Calu3 (cell line): ENCODE data around the gene SCCPDH. TPM values are rescaled to one million over a fixed set of nuclear protein-coding genes. Genes with fewer than 3 reads are reported as not detected.
"Not testable (repeated sequence)": the region's sequence is repeated elsewhere in the genome, so short reads cannot be mapped to it uniquely, and the experiment has no call there.

Experiments used
- BruUV-seq: library from RNA; stranded (reverse); fragments of 400-500 nt; replicated peaks from 2 replicates; lab custom pipeline; 2021; lab: Mats Ljungman, UMichigan
- CTCF ChIA-PET: fragments of 300-600 bp; sonication (Branson Sonifier 250); formaldehyde crosslinking; loops from one replicate; lab custom pipeline; 2022; ENCODE audit warnings: antibody characterized with exemption; lab: Charles Lee
- DNase-seq: peaks from one replicate; pipeline ENCODE4 v3.0.0; 2022
- H3K27ac Mint-ChIP-seq: one replicate; pipeline ENCODE4 v1.8.0; 2022; ENCODE audit warnings: mixed read lengths; ENCODE audit not compliant: unreplicated experiment
- H3K27me3 Mint-ChIP-seq: one replicate; pipeline ENCODE4 v1.8.0; 2022; ENCODE audit warnings: mixed read lengths; ENCODE audit not compliant: unreplicated experiment
- H3K36me3 Mint-ChIP-seq: one replicate; pipeline ENCODE4 v1.8.0; 2022; ENCODE audit warnings: mild to moderate bottlenecking, moderate library complexity, mixed read lengths; ENCODE audit not compliant: insufficient read depth, unreplicated experiment
- H3K4me1 Mint-ChIP-seq: one replicate; pipeline ENCODE4 v1.8.0; 2022; ENCODE audit warnings: mild to moderate bottlenecking, low read depth, mixed read lengths; ENCODE audit not compliant: unreplicated experiment
- H3K4me3 Mint-ChIP-seq: one replicate; pipeline ENCODE4 v1.8.0; 2022; ENCODE audit warnings: mild to moderate bottlenecking, low read depth, moderate library complexity, mixed read lengths; ENCODE audit not compliant: unreplicated experiment
- H3K9me3 Mint-ChIP-seq: one replicate; pipeline ENCODE4 v1.8.0; 2022; ENCODE audit warnings: low read depth, mixed read lengths; ENCODE audit not compliant: unreplicated experiment
- intact Hi-C: fragments of 100-400 bp; cut with micrococcal nuclease; formaldehyde crosslinking; loops from one replicate; pipeline ENCODE4 v1.10.0; 2022; ENCODE audit not compliant: unreplicated experiment
- total RNA-seq: library from RNA; stranded (reverse); gene quantifications from 2 replicates; pipeline ENCODE4 v1.2.3, GENCODE V29; 2022
- TF ChIP-seq, protein P1 (sequence below): fragments of 200-600 bp; IDR thresholded peaks from one replicate; pipeline ENCODE4 v1.8.0; 2022; ENCODE audit warnings: antibody characterized with exemption; ENCODE audit not compliant: unreplicated experiment

Gene SCCPDH
- total RNA-seq, 1 experiment from 2014 or later, result 40.0 TPM

DNA sequence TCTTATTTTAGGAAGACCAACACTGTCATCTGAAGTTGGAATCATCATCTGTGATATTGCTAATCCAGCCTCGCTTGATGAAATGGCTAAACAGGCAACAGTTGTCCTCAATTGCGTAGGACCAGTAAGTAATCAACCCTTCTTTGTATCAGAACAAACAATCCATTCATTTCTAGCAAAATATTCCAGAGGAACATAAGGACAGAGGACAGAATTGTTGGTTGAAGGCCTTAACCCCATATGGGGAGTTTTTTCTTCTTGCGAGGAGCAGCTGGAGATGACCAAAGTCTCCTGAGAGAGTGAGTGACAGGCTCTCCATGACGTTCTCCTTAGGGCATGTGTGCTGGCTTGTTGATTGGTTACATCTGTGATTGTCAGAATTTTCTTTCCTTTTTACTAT, 2.7 kb downstream of the SCCPDH start:
- Mint-ChIP-seq H3K4me3 (no peak overlapping the region), H3K36me3 (peaks cover 23% of the 10 kb centered on the region), H3K9me3 (peaks cover 2% of the 10 kb centered on the region), H3K27ac (no peak overlapping the region), H3K27me3 (no peaks in the 10 kb centered on the region), H3K4me1 (peaks cover 45% of the 10 kb centered on the region)
- no TSS peak for BruUV-seq
- intact Hi-C loops, result no loop called here
- CTCF ChIA-PET, result no interaction called here
- TF ChIP-seq, protein P1, sequence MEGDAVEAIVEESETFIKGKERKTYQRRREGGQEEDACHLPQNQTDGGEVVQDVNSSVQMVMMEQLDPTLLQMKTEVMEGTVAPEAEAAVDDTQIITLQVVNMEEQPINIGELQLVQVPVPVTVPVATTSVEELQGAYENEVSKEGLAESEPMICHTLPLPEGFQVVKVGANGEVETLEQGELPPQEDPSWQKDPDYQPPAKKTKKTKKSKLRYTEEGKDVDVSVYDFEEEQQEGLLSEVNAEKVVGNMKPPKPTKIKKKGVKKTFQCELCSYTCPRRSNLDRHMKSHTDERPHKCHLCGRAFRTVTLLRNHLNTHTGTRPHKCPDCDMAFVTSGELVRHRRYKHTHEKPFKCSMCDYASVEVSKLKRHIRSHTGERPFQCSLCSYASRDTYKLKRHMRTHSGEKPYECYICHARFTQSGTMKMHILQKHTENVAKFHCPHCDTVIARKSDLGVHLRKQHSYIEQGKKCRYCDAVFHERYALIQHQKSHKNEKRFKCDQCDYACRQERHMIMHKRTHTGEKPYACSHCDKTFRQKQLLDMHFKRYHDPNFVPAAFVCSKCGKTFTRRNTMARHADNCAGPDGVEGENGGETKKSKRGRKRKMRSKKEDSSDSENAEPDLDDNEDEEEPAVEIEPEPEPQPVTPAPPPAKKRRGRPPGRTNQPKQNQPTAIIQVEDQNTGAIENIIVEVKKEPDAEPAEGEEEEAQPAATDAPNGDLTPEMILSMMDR, result no peak
- DNase-seq, result no peak

DNA sequence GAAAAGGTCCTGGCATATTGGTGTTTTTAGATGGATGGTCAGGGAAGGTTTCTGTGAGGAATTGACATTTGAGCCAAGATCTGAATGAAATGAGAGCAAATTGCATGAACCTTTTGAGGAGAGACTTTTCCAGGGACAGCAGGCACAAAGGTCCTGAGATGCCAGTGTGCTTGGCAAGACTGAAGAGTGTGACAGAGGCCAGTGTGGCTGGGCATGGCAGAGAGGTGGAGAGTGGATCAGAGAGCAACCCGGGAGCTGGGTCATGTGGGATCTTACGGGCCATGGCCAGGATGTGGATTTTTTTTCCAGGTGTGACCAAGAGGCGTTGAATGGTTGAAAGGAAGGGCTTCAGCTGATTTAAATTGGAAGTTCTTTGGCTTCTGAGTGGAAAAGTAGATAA, 3.4 kb downstream of the SCCPDH start:
- TF ChIP-seq, protein P1, result no peak
- BruUV-seq, result no TSS peak
- Mint-ChIP-seq H3K9me3 (no peaks in the 10 kb centered on the region), H3K27ac (peak overlapping the region; percentile 25), H3K27me3 (no peaks in the 10 kb centered on the region), H3K4me1 (peaks cover 45% of the 10 kb centered on the region), H3K36me3 (peaks cover 28% of the 10 kb centered on the region), H3K4me3 (no peak overlapping the region)
- no peak for DNase-seq
- CTCF ChIA-PET, result no interaction called here
- intact Hi-C loops, result no loop called here

DNA sequence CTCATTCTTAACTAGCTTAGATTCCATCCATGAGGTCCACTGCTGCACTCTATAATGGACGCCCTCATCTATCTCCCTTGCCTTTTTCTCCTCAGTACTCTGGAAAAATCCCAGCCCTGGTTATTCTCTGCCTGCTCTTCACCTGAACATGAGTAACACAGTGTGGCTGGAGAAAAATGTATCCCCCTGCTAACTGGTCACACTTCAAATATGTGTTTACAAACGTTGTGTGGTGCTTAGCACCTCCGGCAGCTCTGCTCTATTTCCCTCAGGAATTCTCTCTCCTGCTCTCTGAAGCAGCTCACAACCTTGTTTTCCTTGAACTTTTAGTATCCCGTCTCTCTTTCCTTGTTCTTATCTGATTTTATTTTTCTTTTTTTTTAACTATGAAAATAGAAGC, 4.1 kb downstream of the SCCPDH start:
- Mint-ChIP-seq H3K4me3 (no peak overlapping the region), H3K27ac (peak overlapping the region; percentile 16), H3K4me1 (peaks cover 45% of the 10 kb centered on the region), H3K9me3 (no peaks in the 10 kb centered on the region), H3K36me3 (peaks cover 28% of the 10 kb centered on the region), H3K27me3 (no peaks in the 10 kb centered on the region)
- TF ChIP-seq, protein P1, result no peak
- CTCF ChIA-PET, result interaction anchor here (0.5 kb wide), 1 partner anchor 17 kb away, joined by 6 read pairs; no protein-coding TSS in a partner anchor
- no peak for DNase-seq
- intact Hi-C loops, result no loop called here
- no TSS peak for BruUV-seq

DNA sequence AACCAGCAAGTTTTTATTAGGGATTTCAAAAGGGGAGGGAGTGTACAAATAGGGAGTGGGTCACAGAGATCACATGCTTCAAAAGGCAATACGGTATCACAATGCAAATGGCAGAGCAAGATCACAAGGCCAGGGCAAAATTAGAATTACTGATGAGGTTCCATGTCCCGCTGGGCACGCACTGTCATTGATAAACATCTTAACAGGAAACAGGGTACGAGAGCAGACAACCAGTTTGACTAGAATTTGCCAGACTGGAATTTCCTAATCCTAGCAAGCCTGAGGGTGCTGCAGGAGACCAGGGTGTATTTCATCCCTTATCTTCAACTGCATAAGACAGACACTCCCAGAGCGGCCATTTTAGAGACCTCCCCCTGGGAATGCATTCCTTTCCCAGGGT, 4.8 kb downstream of the SCCPDH start:
- H3K9me3 Mint-ChIP-seq, BruUV-seq, H3K4me3 Mint-ChIP-seq, intact Hi-C loops, H3K27me3 Mint-ChIP-seq: not testable (repeated sequence)
- Mint-ChIP-seq H3K27ac (peak overlapping the region; percentile 16), H3K4me1 (peaks cover 45% of the 10 kb centered on the region), H3K36me3 (peaks cover 25% of the 10 kb centered on the region)
- DNase-seq, result peak; percentile 56
- CTCF ChIA-PET, result interaction anchor here (0.5 kb wide), 1 partner anchor 17 kb away, joined by 6 read pairs; no protein-coding TSS in a partner anchor

DNA sequence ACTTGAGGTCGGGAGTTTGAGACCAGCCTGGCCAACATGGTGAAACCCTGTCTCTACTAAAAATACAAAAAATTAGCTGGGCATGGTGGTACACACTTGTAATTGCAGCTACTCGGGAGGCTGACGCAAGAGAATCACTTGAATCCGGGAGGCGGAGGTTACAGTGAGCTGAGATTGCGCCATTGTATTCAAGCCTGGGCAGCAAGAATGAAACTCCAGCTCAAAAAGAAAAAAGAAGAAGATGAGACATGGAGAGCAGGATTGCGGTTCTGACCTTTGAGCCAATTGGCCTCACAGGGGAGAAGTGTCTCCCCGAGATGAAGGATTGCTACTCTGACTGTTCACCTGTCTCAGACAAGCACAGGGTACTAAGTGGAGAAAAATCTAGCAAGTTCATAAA, 6.6 kb downstream of the SCCPDH start:
- Mint-ChIP-seq H3K27ac (no peak overlapping the region), H3K36me3 (peaks cover 15% of the 10 kb centered on the region), H3K27me3 (no peaks in the 10 kb centered on the region), H3K4me1 (peaks cover 37% of the 10 kb centered on the region), H3K9me3 (no peaks in the 10 kb centered on the region), H3K4me3 (no peak overlapping the region)
- CTCF ChIA-PET, result no interaction called here
- BruUV-seq, result no TSS peak
- intact Hi-C loops, result no loop called here
- TF ChIP-seq, protein P1, result no peak
- no peak for DNase-seq

DNA sequence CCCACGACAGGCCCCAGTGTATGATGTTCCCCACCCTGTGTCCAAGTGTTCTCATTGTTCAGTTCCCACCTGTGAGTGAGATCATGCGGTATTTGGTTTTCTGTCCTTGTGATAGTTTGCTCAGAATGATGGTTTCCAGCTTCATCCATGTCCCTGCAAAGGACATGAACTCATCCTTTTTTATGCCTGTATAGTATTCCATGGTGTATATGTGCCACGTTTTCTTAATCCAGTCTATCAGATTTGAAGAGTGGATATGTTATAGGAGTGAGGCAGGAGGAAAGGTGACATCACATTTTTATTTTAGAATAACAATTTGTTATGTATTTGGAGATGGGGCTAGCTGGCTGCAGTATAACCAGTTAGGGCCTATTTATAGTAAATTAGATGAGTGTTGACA, 7.7 kb downstream of the SCCPDH start:
- DNase-seq, H3K27me3 Mint-ChIP-seq, CTCF ChIA-PET: not testable (repeated sequence)

More for the DNA sequence above, 7.7 kb downstream of the SCCPDH start:
- BruUV-seq, intact Hi-C loops, H3K27ac Mint-ChIP-seq, H3K4me3 Mint-ChIP-seq, H3K9me3 Mint-ChIP-seq: not testable (repeated sequence)
- Mint-ChIP-seq H3K4me1 (peaks cover 37% of the 10 kb centered on the region), H3K36me3 (peaks cover 17% of the 10 kb centered on the region)
